AG04449 (cell line): ENCODE data around the gene GNPTAB.

ENCODE experiments used
- CTCF ChIA-PET: fragments of 350-600 bp; formaldehyde crosslinking; extraction: SDS; loops from one replicate; lab custom pipeline; 2021; ENCODE audit warnings: antibody characterized with exemption; lab: Yijun Ruan, JAX
- POLR2A ChIA-PET: fragments of 400-600, 350-600 bp; formaldehyde crosslinking; extraction: SDS; loops from one replicate; lab custom pipeline; 2020; ENCODE audit warnings: antibody characterized with exemption, inconsistent platforms; lab: Yijun Ruan, JAX
- DNase-seq: peaks from one replicate; pipeline ENCODE4 v3.0.0-alpha.2; 2010; ENCODE audit warnings: low read depth, low spot score
- H3K4me3 ChIP-seq: 2 replicates; pipeline ENCODE4 v1.5.1; 2011; ENCODE audit warnings: low read depth, mild to moderate bottlenecking, control low read depth, low read length
- CTCF ChIP-seq: IDR thresholded peaks from one replicate; pipeline ENCODE4 v1.5.1; 2011; ENCODE audit warnings: mild to moderate bottlenecking, moderate library complexity, low read length, control low read depth, inconsistent platforms; ENCODE audit not compliant: insufficient read depth; ENCODE audit errors: missing control alignments

GNPTAB gene

GRCh38 chr12:101710288-101710687 lies 120.5 kb downstream of the GNPTAB start:
- no peak overlapping the region for H3K4me3 ChIP-seq
- POLR2A ChIA-PET, result no interaction called here
- DNase-seq, result no peak
- CTCF ChIA-PET, result no interaction called here
- no peak for TF ChIP-seq CTCF

- no peak overlapping the region for H3K4me3 ChIP-seq
- ChIA-PET POLR2A (no interaction called here), CTCF (interaction anchor here (1.4 kb wide), 1 partner anchor 9 kb away, joined by 10 read pairs; the partner anchor contains the start of gene CHPT1)
- no peak for TF ChIP-seq CTCF
- no peak for DNase-seq
These were observed 123.5 kb downstream of the GNPTAB start for GRCh38 chr12:101707131-101707782.

GRCh38 chr12:101706403-101706802 lies 124.4 kb downstream of the GNPTAB start:
- H3K4me3 ChIP-seq, result no peak overlapping the region
- POLR2A ChIA-PET, result no interaction called here
- TF ChIP-seq CTCF, result no peak
- CTCF ChIA-PET, result no interaction called here
- DNase-seq, result no peak

- ChIA-PET POLR2A (no interaction called here), CTCF (interaction anchor here (0.7 kb wide), 1 partner anchor 9 kb away, joined by 3 read pairs; no protein-coding TSS in a partner anchor)
- TF ChIP-seq CTCF, result no peak
- H3K4me3 ChIP-seq, result no peak overlapping the region
- DNase-seq, result no peak
These were observed 127.3 kb downstream of the GNPTAB start for GRCh38 chr12:101703487-101703886.

GRCh38 chr12:101700299-101700820 lies 130.4 kb downstream of the GNPTAB start:
- DNase-seq, result no peak
- CTCF ChIA-PET, result no interaction called here
- POLR2A ChIA-PET, result no interaction called here

More at GRCh38 chr12:101700299-101700820, 130.4 kb downstream of the GNPTAB start:
- no peak for TF ChIP-seq CTCF
- H3K4me3 ChIP-seq, result no peak overlapping the region
